ENCODE measurements around the gene GRIK4. TPM values are rescaled to one million over a fixed set of nuclear protein-coding genes. Genes with fewer than 3 reads are reported as not detected.

GRIK4 gene
- total RNA-seq, 3 donors from 2014 or later (not counting 1 experiment from before 2014, with no cell fraction given), result 2.2 to 32.3 (median 21.9) TPM

DNA sequence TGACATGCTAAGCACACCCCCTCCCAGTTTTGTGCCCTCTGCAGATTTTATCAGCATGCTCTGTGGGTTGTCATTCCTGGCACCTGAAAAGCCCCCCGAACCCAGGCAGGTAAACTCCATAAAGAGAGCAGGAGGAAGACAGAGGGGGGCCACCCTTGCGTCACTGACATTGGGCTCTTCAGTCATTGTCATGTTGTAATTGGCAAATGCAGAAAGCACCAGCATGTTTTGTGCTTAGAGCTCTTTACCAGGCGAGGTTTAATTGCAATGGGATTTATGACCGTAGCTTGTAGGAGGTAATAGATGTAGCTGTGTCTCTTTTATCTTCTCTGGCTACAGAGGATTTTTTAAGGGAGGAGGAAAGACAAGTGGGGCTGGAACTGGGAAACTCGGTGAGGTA is 201.7 kb downstream of the GRIK4 start:
- Mint-ChIP-seq H3K4me3 (no peak overlapping the region), H3K4me1 (peaks cover 14 to 32% of the 10 kb centered on the region in 2 donors), H3K27ac (peak overlapping the region in 1 of 2 donors; percentile 86), H3K27me3 (ENCODE audit: low read depth in 2 of 2) (no peaks in the 10 kb centered on the region), H3K9me3 (no peaks in the 10 kb centered on the region), H3K36me3 (no peaks in the 10 kb centered on the region)
- Histone ChIP-seq H3K4me1 (ENCODE audit: control insufficient read depth, insufficient read depth, low read length) (peaks cover 8% of the 10 kb centered on the region), H3K36me3 (ENCODE audit: control insufficient read depth, insufficient read depth, low read length) (no peaks in the 10 kb centered on the region), H3K9me3 (ENCODE audit: control insufficient read depth, insufficient read depth, low read length) (no peaks in the 10 kb centered on the region), H3K27ac (ENCODE audit: low read length) (no peak overlapping the region), H3K27me3 (ENCODE audit: control insufficient read depth, insufficient read depth, low read length) (no peaks in the 10 kb centered on the region), H3K4me3 (ENCODE audit: low read length) (no peak overlapping the region)
- intact Hi-C loops (cut with micrococcal nuclease), result no loop called here
- ATAC-seq (no peak), DNase-seq (no peak)
- no peak for TF ChIP-seq CTCF (IDR thresholded peaks at IDR 0.05)
- 86% methylated on average over 5 of the region's 5 CpGs for WGBS (ENCODE audit: insufficient coverage)

GRCh38 chr11:120714438-120714837 is 202.9 kb downstream of the GRIK4 start:
- DNase-seq (no peak), ATAC-seq (no peak)
- intact Hi-C loops (cut with micrococcal nuclease), result no loop called here
- Mint-ChIP-seq H3K36me3 (no peaks in the 10 kb centered on the region), H3K4me1 (peaks cover 14 to 32% of the 10 kb centered on the region in 2 donors), H3K4me3 (peak overlapping the region; percentile 92), H3K9me3 (no peaks in the 10 kb centered on the region), H3K27ac (peak overlapping the region in 1 of 2 donors; percentile 86), H3K27me3 (ENCODE audit: low read depth in 2 of 2) (peaks cover 0 to under 1% of the 10 kb centered on the region in 2 donors)
- Histone ChIP-seq H3K27me3 (ENCODE audit: control insufficient read depth, insufficient read depth, low read length) (no peaks in the 10 kb centered on the region), H3K4me1 (ENCODE audit: control insufficient read depth, insufficient read depth, low read length) (peaks cover 8% of the 10 kb centered on the region), H3K9me3 (ENCODE audit: control insufficient read depth, insufficient read depth, low read length) (no peaks in the 10 kb centered on the region), H3K36me3 (ENCODE audit: control insufficient read depth, insufficient read depth, low read length) (no peaks in the 10 kb centered on the region), H3K27ac (ENCODE audit: low read length) (no peak overlapping the region), H3K4me3 (ENCODE audit: low read length) (no peak overlapping the region)
- no peak for TF ChIP-seq CTCF (IDR thresholded peaks at IDR 0.05)
- WGBS (ENCODE audit: insufficient coverage), result 61% methylated on average over 3 of the region's 3 CpGs

- DNase-seq, result no peak
- peaks cover 8% of the 10 kb centered on the region for H3K4me1 ChIP-seq (ENCODE audit: control insufficient read depth, insufficient read depth, low read length)
- Mint-ChIP-seq H3K4me3 (peak overlapping the region; percentile 92), H3K27me3 (ENCODE audit: low read depth in 2 of 2) (peaks cover 0 to 9% of the 10 kb centered on the region in 2 donors), H3K27ac (peak overlapping the region; percentile 36 to 86), H3K4me1 (peaks cover 14 to 32% of the 10 kb centered on the region in 2 donors), H3K36me3 (no peaks in the 10 kb centered on the region), H3K9me3 (no peaks in the 10 kb centered on the region)
- intact Hi-C loops (cut with micrococcal nuclease), result no loop called here
- 34% methylated on average over 10 of the region's 10 CpGs for WGBS (ENCODE audit: insufficient coverage)
- H3K36me3 ChIP-seq (ENCODE audit: control insufficient read depth, insufficient read depth, low read length), result no peaks in the 10 kb centered on the region
- H3K27me3 ChIP-seq (ENCODE audit: control insufficient read depth, insufficient read depth, low read length), result no peaks in the 10 kb centered on the region
- no peaks in the 10 kb centered on the region for H3K9me3 ChIP-seq (ENCODE audit: control insufficient read depth, insufficient read depth, low read length)
- peak; percentile 71 for TF ChIP-seq CTCF (IDR thresholded peaks at IDR 0.05)
- no peak overlapping the region for H3K27ac ChIP-seq (ENCODE audit: low read length)
- H3K4me3 ChIP-seq (ENCODE audit: low read length), result peak overlapping the region; percentile 38
- peak in 2 of 3 donors; percentile 72 to 81 for ATAC-seq
Measured at GRCh38 chr11:120715239-120715638, 203.7 kb downstream of the GRIK4 start.

GRCh38 chr11:120717042-120717441 is 205.5 kb downstream of the GRIK4 start:
- Mint-ChIP-seq H3K27ac (no peak overlapping the region), H3K9me3 (no peaks in the 10 kb centered on the region), H3K27me3 (ENCODE audit: low read depth in 2 of 2) (peaks cover 4 to 21% of the 10 kb centered on the region in 2 donors), H3K36me3 (no peaks in the 10 kb centered on the region), H3K4me3 (no peak overlapping the region), H3K4me1 (peaks cover 14 to 40% of the 10 kb centered on the region in 2 donors)
- no peak overlapping the region for H3K4me3 ChIP-seq (ENCODE audit: low read length)
- TF ChIP-seq CTCF (IDR thresholded peaks at IDR 0.05), result no peak
- H3K4me1 ChIP-seq (ENCODE audit: control insufficient read depth, insufficient read depth, low read length), result peaks cover 8% of the 10 kb centered on the region
- ATAC-seq, result no peak
- H3K9me3 ChIP-seq (ENCODE audit: control insufficient read depth, insufficient read depth, low read length), result no peaks in the 10 kb centered on the region
- intact Hi-C loops (cut with micrococcal nuclease), result no loop called here
- H3K27me3 ChIP-seq (ENCODE audit: control insufficient read depth, insufficient read depth, low read length), result no peaks in the 10 kb centered on the region
- H3K27ac ChIP-seq (ENCODE audit: low read length), result no peak overlapping the region
- no peak for DNase-seq
- WGBS (ENCODE audit: insufficient coverage), result 89% methylated on average over 11 of the region's 11 CpGs
- no peaks in the 10 kb centered on the region for H3K36me3 ChIP-seq (ENCODE audit: control insufficient read depth, insufficient read depth, low read length)

Data from natural killer cell (primary cell).